HG03095 (cell line): Measurements from ENCODE around the gene CPTP.

Source experiments
- ATAC-seq: cut with Tn5 transposase; IDR thresholded peaks from one replicate; pipeline ENCODE4 v1.9.1; 2021; ENCODE audit warnings: moderate library complexity; ENCODE audit not compliant: unreplicated experiment

The CPTP gene

DNA sequence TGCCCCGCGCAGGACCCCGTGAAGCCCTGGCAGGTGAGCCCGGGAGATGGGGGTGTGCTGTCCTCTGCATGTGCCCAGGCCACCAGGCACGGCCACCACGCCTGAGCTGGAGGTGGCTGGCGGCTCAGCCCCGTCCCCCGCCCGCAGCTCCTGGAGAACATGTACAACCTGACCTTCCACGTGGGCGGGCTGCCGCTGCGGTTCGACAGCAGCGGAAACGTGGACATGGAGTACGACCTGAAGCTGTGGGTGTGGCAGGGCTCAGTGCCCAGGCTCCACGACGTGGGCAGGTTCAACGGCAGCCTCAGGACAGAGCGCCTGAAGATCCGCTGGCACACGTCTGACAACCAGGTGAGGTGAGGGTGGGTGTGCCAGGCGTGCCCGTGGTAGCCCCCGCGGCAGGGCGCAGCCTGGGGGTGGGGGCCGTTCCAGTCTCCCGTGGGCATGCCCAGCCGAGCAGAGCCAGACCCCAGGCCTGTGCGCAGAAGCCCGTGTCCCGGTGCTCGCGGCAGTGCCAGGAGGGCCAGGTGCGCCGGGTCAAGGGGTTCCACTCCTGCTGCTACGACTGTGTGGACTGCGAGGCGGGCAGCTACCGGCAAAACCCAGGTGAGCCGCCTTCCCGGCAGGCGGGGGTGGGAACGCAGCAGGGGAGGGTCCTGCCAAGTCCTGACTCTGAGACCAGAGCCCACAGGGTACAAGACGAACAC lies 8.3 kb downstream of the CPTP start:
- ATAC-seq, result no peak

DNA sequence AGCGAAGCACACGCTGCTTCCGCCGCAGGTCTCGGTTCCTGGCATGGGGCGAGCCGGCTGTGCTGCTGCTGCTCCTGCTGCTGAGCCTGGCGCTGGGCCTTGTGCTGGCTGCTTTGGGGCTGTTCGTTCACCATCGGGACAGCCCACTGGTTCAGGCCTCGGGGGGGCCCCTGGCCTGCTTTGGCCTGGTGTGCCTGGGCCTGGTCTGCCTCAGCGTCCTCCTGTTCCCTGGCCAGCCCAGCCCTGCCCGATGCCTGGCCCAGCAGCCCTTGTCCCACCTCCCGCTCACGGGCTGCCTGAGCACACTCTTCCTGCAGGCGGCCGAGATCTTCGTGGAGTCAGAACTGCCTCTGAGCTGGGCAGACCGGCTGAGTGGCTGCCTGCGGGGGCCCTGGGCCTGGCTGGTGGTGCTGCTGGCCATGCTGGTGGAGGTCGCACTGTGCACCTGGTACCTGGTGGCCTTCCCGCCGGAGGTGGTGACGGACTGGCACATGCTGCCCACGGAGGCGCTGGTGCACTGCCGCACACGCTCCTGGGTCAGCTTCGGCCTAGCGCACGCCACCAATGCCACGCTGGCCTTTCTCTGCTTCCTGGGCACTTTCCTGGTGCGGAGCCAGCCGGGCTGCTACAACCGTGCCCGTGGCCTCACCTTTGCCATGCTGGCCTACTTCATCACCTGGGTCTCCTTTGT lies 9.1 kb downstream of the CPTP start:
- ATAC-seq, result no peak

GRCh38 chr1:1334835-1335234 lies 10.2 kb downstream of the CPTP start:
- no peak for ATAC-seq

DNA sequence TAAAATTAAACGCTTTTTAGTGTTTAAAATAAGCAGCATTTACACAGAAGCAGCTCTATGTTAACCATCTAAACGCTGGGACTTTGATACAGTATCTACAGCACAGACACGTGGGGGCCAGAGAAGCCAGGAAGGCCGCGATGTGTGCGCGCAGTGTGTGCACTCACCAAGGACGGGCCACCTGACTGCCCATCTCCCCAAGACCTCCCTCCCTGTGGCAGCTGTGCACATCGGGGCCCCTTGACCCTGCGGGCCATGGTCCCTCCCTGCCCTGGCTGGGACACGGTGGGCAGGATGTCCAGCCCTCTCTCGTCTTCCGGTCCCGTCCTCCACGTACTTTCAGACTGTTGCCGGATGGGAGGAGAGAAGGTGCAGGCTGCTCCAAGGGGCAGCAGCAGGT lies 10.7 kb downstream of the CPTP start:
- no peak for ATAC-seq

- no peak for ATAC-seq
These were observed 11.2 kb downstream of the CPTP start for GRCh38 chr1:1335792-1336248.

- no peak for ATAC-seq
These were observed 11.8 kb downstream of the CPTP start for GRCh38 chr1:1336446-1336845.

DNA sequence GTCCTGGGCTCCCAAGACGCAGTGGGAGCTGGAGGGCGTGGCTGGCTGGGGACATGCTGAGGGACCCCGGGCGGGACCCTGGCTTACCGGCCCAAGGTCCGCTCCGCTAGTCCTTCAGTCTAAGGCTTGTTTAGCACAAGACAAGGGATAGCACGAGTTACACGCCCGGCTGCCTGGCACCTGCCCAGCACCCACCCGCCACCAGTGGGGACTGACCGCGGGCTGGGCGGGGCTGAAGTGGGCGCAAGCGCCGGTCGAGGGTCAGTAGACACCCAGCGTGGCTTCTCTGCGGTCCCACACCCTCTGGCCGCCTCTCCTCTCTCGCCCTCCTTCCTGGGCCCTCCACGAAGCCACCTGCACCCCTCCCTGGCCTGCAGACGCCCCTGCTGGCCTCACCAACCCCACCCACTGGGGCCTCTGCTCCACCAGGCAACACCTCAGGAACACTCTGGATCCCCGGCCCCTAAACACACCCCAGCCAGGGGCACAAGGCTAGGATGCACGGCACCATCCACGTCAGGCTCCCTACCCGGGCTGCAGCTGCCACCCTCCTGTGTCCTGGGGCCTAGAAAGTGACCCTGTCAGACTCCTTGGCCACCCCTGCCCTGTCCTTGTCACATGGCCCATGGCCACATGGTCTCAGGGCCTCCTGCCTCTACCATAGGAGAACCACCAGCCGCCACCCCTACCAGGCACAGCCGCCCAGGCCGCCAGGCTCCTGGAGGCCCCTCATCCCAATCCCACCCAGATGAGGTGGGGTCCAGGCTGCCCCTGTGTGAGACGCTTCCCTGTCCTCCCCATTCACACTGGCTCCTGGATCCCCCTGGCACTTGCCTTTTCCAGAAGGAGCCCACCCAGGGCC lies 12.6 kb downstream of the CPTP start:
- no peak for ATAC-seq

DNA sequence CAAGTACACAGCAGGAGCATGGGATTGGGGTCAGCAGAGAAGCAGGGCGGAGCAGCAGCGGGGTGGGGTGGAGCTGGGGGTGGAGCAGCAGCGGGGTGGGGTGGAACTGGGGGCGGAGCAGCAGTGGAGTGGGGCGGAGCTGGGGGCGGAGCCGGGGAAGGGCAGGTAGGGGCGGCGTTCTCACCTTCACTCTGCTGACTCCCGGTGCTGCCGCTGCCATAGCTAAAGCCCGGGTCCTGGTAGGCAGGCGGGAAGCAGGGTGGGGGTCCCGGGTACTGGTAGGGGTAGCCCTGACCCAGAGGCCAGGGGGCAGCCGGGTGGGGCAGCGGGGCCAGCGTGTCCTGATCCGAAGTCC lies 13.2 kb downstream of the CPTP start:
- ATAC-seq, result no peak

GRCh38 chr1:1338278-1338677 lies 13.7 kb downstream of the CPTP start:
- no peak for ATAC-seq

- ATAC-seq, result no peak
These were observed 15.6 kb downstream of the CPTP start for GRCh38 chr1:1340185-1340584.

GRCh38 chr1:1340791-1341548 lies 16.4 kb downstream of the CPTP start:
- ATAC-seq, result no peak

DNA sequence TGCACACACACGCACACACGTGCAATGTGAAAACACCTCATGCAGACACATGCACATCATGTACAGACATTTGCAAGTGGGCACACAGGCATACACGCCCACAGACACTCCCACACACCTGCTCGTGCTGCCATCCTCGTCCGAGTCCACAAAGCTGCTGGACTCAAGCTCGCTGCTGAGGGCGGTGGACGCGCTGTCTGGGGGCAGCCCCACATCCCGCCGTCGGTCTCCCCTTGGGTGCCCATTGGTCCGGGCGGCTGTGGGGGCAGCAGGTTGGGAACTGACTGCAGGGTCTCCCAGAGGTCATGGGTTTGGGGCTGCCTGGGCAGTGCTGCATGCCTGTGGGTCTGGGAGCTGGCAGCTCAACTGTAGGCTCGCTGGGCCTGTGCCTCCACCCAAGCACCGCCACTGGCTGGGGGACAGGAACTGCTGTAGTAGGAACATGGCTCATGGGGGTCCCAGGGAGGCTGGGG lies 17.0 kb downstream of the CPTP start:
- ATAC-seq, result no peak

- no peak for ATAC-seq
These were observed 17.5 kb downstream of the CPTP start for GRCh38 chr1:1342061-1342562.

GRCh38 chr1:1342584-1343115 lies 18.0 kb downstream of the CPTP start:
- no peak for ATAC-seq

DNA sequence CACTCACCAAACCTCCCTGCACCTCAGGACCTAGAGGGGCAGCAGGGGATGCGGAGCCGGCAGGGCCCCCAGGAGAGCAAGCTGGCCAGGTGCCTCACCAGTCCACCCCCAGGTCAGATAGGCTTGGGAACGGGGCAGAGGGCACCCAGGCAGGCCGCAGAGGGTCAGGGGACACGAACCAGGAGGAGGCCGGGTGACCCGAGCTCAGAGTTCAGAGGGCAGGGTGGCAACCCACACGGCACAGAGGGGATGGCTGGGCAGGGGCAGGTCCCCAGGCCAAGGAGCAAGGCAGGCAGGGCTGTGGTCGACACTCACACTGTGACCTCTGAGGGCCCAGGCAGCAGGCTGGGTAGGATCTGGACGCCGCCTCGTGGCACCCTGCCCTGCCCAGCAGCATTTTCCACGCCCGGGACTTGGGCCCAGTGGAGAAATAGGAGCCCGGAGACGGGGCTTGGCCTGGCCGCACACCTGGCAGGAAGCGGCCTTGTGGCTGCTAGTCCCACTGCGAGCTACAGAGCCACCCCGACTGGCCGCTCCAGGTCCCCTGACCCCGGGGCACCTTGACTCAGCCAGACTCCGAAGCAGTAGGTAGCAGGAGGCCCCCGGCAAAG lies 19.3 kb downstream of the CPTP start:
- no peak for ATAC-seq

GRCh38 chr1:1344655-1345361 lies 20.2 kb downstream of the CPTP start:
- ATAC-seq, result no peak

GRCh38 chr1:1345384-1345783 lies 20.8 kb downstream of the CPTP start:
- ATAC-seq, result no peak

- no peak for ATAC-seq
These were observed 21.4 kb downstream of the CPTP start for GRCh38 chr1:1345860-1346500.

- ATAC-seq, result no peak
These were observed 21.9 kb downstream of the CPTP start for GRCh38 chr1:1346501-1346890.
